K562 (cell line): ENCODE data around the gene THOP1. TPM values are rescaled to one million over a fixed set of nuclear protein-coding genes. Genes with fewer than 3 reads are reported as not detected.
A peak's percentile ranks its signal among the peaks of the same experiment; 100 is the strongest.

Source experiments
- ARID1B ChIP-seq: fragments of 450-650 bp; IDR thresholded peaks from 2 replicates; pipeline ENCODE4 v1.6.1; 2016; ENCODE audit warnings: antibody characterized with exemption, mild to moderate bottlenecking, inconsistent platforms
- CCAR2 ChIP-seq: fragments of 200-400 bp; formaldehyde crosslinking; IDR thresholded peaks from 2 replicates; pipeline ENCODE4 v1.6.1; 2017; ENCODE audit warnings: mild to moderate bottlenecking, low read depth, low read length
- GATAD2B ChIP-seq: fragments of 450-650 bp; IDR thresholded peaks from 2 replicates; pipeline ENCODE4 v1.6.1; 2017; ENCODE audit warnings: mild to moderate bottlenecking, borderline replicate concordance
- KAT2B ChIP-seq: IDR thresholded peaks from one replicate; pipeline ENCODE4 v1.6.1; 2012; ENCODE audit warnings: low read depth, mild to moderate bottlenecking, control low read depth, inconsistent platforms, low read length, moderate library complexity
- KLF10 ChIP-seq: fragments of 250-450 bp; sonication (Bioruptor Pico); IDR thresholded peaks from 2 replicates; pipeline ENCODE4 v1.6.1; 2021; ENCODE audit warnings: matching md5 sums
- SMARCA5 ChIP-seq: fragments of 450-650 bp; IDR thresholded peaks from 2 replicates; pipeline ENCODE4 v1.6.1; 2016
- THAP7 ChIP-seq: fragments of 250-450 bp; sonication (Bioruptor Pico); IDR thresholded peaks from 2 replicates; pipeline ENCODE4 v1.5.0; 2021
- ZBTB40 ChIP-seq, 2 experiments: fragments of 450-650 bp in 1 of 2; sonication (generic) in 1 of 2; formaldehyde crosslinking in 1 of 2; IDR thresholded peaks; 2 replicates each; pipeline versions ENCODE4 v1.7.1 to v1.9.0; 2016 to 2022; ENCODE audit warnings: inconsistent platforms in 1 of 2, mild to moderate bottlenecking in 1 of 2, missing genetic modification reagents in 1 of 2
- ZBTB7A ChIP-seq: IDR thresholded peaks from 2 replicates; pipeline ENCODE4 v1.6.1; 2011; ENCODE audit warnings: low read depth, mild to moderate bottlenecking, low read length, moderate library complexity, borderline replicate concordance; ENCODE audit not compliant: control insufficient read depth
- ZNF583 ChIP-seq: fragments of 250-450 bp; sonication (Bioruptor Pico); IDR thresholded peaks from 2 replicates; pipeline ENCODE4 v1.4.0; 2020
- ZNF696 ChIP-seq: fragments of 250-450 bp; sonication (Bioruptor Pico); conservative IDR thresholded peaks from 2 replicates; pipeline ENCODE4 v1.4.0; 2020; ENCODE audit warnings: mild to moderate bottlenecking, moderate library complexity
- ZNF780A ChIP-seq: fragments of 250-450 bp; sonication (Bioruptor Pico); IDR thresholded peaks from 2 replicates; pipeline ENCODE4 v1.5.0; 2021; ENCODE audit warnings: mild to moderate bottlenecking
- polyA plus RNA-seq, 8 experiments: library from polyadenylated mRNA; depleted of rRNA in 4 of 8; stranded (reverse) in 5 of 8; unstranded in 3 of 8; fragments of >200 nt; fragmentation: Nextera tagmentation in 2 of 8; fragmentation: Illumina TruSeq in 1 of 8; extraction: Ambion mirVana in 2 of 8; extraction: Trizol in 1 of 8; gene quantifications; 2 replicates each; pipeline versions ENCODE4 v1.2.1 to v1.2.3, GENCODE V29; 2011 to 2014; ENCODE audit warnings: inconsistent platforms in 1 of 8, missing spikeins in 1 of 8
- total RNA-seq, 7 experiments: library from RNA; depleted of rRNA in 6 of 7; stranded (reverse); fragments of >200 nt in 6 of 7; fragmentation: Illumina TruSeq in 2 of 7; extraction: Trizol in 2 of 7; gene quantifications; 2 replicates each; pipeline versions ENCODE4 v1.2.1 to v1.2.3, GENCODE V29; 2011 to 2021; ENCODE audit warnings: low replicate concordance in 1 of 7
- TF ChIP-seq, protein P1 (sequence below): fragments of 450-650 bp; formaldehyde crosslinking; IDR thresholded peaks from 2 replicates; pipeline ENCODE4 v1.4.0; 2020; ENCODE audit warnings: mild to moderate bottlenecking, moderate library complexity

Gene THOP1
- total and polyA plus RNA-seq, 9 of the 15 experiments (the other 6 are each of a cell fraction or from before 2014, with no cell fraction given) = 1.3 to 255 (median 96.1) TPM

- TF ChIP-seq ZNF583 (CRISPR knock-in tag) = no peak
- peak; percentile 100 for TF ChIP-seq GATAD2B
- TF ChIP-seq ZNF780A (CRISPR knock-in tag) = peak; percentile 67; the same call in 1 of the 2 replicates
- TF ChIP-seq ZNF696 (CRISPR knock-in tag) = no peak
- TF ChIP-seq SMARCA5 = peak; percentile 71; the same call in 1 of the 2 replicates
- peak; percentile 44; the same call in 1 of the 2 replicates for TF ChIP-seq ZBTB40 (IDR thresholded peaks at IDR 0.05)
- TF ChIP-seq ZBTB40 (CRISPR knock-in tag; IDR thresholded peaks at IDR 0.05) = no peak
- TF ChIP-seq CCAR2 = no peak
- no peak for TF ChIP-seq KLF10 (CRISPR knock-in tag)
- TF ChIP-seq, protein P1, sequence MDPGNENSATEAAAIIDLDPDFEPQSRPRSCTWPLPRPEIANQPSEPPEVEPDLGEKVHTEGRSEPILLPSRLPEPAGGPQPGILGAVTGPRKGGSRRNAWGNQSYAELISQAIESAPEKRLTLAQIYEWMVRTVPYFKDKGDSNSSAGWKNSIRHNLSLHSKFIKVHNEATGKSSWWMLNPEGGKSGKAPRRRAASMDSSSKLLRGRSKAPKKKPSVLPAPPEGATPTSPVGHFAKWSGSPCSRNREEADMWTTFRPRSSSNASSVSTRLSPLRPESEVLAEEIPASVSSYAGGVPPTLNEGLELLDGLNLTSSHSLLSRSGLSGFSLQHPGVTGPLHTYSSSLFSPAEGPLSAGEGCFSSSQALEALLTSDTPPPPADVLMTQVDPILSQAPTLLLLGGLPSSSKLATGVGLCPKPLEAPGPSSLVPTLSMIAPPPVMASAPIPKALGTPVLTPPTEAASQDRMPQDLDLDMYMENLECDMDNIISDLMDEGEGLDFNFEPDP (CRISPR knock-in tag) = no peak
- TF ChIP-seq ZBTB7A = peak; percentile 98
- peak; percentile 25; the same call in 1 of the 2 replicates for TF ChIP-seq ARID1B
- no peak for TF ChIP-seq KAT2B
- 0 out of 2 replicates have a peak, but pooled peaks have one; percentile 41 for TF ChIP-seq THAP7
Observed at GRCh38 chr19:2840794-2841791, 55.8 kb downstream of the THOP1 start, which contains the start of gene ZNF555 (continued).
